ENCODE data around the gene ATG4D. TPM values are rescaled to one million over a fixed set of nuclear protein-coding genes. Genes with fewer than 3 reads are reported as not detected.

Gene ATG4D
- total RNA-seq, 4 donors from 2014 or later, result 58.5 to 106 (median 71.4) TPM

DNA sequence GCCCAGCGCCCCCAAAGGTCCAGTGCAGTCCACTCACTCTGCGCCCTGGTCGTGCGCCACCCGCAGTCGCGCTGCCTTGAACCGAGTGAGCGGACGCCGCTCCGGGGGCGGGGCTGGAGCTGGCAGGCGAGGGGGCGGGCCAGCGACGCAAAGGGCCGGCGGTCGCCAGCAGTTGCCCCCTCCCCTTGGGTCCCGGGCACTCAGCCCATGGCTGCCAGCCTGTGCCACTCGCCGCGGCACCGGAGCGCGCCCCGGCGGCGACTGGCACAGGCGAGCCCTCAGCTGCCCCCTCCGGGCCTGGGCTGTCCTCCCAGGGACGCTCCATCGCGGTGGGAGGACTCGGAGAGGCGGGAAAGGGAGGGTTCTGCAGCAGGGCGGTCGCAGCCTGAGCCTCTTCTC is 26.3 kb upstream of the ATG4D start, which contains the start of gene S1PR5:
TSS of gene S1PR5 (minus strand) at position 87 of the 399 bp plus-strand sequence. CDS start 2,436 bp downstream, outside the sequence.
- H3K4me3 ChIP-seq (ENCODE audit: low read depth, poor library complexity, severe bottlenecking), result peak within 1 kb of the TSS; percentile 35
- WGBS, 2 donors, result 0 to 1% methylated on average over 1 to 37 of the region's 39 CpGs
- no peak for DNase-seq (ENCODE audit: low spot score in 2 of 2)
- TF ChIP-seq, protein P1, sequence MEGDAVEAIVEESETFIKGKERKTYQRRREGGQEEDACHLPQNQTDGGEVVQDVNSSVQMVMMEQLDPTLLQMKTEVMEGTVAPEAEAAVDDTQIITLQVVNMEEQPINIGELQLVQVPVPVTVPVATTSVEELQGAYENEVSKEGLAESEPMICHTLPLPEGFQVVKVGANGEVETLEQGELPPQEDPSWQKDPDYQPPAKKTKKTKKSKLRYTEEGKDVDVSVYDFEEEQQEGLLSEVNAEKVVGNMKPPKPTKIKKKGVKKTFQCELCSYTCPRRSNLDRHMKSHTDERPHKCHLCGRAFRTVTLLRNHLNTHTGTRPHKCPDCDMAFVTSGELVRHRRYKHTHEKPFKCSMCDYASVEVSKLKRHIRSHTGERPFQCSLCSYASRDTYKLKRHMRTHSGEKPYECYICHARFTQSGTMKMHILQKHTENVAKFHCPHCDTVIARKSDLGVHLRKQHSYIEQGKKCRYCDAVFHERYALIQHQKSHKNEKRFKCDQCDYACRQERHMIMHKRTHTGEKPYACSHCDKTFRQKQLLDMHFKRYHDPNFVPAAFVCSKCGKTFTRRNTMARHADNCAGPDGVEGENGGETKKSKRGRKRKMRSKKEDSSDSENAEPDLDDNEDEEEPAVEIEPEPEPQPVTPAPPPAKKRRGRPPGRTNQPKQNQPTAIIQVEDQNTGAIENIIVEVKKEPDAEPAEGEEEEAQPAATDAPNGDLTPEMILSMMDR (IDR thresholded peaks at IDR 0.05), result no peak
- TF ChIP-seq POLR2A (IDR thresholded peaks at IDR 0.05), result no peak
- intact Hi-C loops (cut with DNase I; ENCODE audit: low total_unique reads), result no loop called here

- intact Hi-C loops (cut with DNase I; ENCODE audit: low total_unique reads), result no loop called here
- WGBS, 2 donors, result 2 to 4% methylated on average over 21 to 25 of the region's 27 CpGs
- TF ChIP-seq, protein P1 (IDR thresholded peaks at IDR 0.05), result no peak
- no peak for TF ChIP-seq POLR2A (IDR thresholded peaks at IDR 0.05)
- H3K4me3 ChIP-seq (ENCODE audit: low read depth, poor library complexity, severe bottlenecking), result peak overlapping the region; percentile 35
- no peak for DNase-seq (ENCODE audit: low spot score in 2 of 2)
Measured at GRCh38 chr19:10517760-10518443, 25.8 kb upstream of the ATG4D start.

DNA sequence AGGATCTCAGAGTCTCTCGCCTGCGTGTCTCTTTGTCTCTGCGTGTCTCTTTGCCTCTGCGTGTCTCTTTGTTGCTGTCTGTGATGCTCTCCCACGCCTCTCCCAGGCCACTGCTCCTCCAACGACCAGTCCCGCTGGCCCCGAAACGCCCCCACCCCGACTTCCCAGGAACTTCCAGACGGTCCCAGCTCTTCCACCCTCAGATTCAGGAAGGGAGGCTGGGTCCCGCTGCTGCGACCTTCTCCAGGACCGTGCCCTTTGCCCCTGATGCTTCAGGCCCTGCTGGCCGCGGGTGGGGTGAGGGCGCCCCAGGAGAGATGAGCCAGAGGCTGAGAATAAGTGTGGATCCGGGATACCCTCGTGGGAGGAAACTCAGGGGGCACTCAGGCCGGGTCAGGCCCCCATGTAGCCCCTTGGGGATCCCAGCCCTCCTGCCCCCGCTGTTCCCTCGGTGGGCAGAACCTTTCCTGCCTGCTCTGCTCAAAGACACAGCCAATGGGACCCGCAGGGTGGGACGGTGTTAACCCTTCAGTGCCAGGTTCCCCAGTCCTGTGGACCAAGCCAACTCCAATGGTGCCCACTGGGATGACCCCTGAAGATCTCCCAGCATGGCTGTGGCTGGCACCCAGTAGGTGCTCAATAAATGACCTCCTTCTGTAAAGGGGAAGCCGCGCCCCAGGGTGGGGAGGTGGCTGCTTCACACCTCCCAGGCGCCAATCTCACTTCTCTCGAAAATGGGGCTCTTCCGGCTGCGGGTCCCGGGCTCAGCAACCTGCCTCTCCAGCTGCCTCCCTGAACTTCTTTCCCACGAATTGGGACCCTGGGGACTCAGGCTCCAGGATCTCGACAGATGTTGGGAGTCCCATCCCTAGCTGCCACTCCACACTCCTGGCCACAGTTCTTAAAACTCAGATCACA is 25.0 kb upstream of the ATG4D start:
- DNase-seq (ENCODE audit: low spot score in 2 of 2), result no peak
- intact Hi-C loops (cut with DNase I; ENCODE audit: low total_unique reads), result no loop called here
- H3K4me3 ChIP-seq (ENCODE audit: low read depth, poor library complexity, severe bottlenecking), result no peak overlapping the region
- WGBS, 2 donors, result 14 to 15% methylated on average over 31 to 33 of the region's 33 CpGs
- TF ChIP-seq POLR2A (IDR thresholded peaks at IDR 0.05), result no peak
- TF ChIP-seq, protein P1 (IDR thresholded peaks at IDR 0.05), result no peak

DNA sequence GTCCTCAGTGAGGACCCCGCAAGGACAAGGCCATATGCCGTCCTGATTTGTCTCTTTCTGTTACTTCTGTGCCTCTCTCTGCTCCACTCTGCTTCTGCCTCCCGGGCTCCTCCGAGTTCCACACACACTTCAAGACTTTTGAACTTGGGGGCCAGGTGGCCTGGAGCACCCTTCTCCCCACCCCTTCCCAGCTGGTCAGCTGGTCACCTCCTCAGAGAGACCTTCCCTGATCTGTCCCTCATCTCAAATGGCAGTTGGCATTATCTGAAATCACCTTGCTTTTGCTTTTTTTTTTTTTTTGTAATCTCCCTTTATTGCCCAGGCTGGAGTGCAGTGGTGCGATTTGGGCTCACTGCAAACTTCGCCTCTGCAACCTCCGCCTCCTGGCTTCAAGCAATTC is 24.3 kb upstream of the ATG4D start:
- TF ChIP-seq POLR2A (IDR thresholded peaks at IDR 0.05), result no peak
- intact Hi-C loops (cut with DNase I; ENCODE audit: low total_unique reads), result no loop called here
- 50 to 69% methylated on average over 7 of the region's 7 CpGs for WGBS, 2 donors

GRCh38 chr19:10520652-10521318 is 22.9 kb upstream of the ATG4D start:
- TF ChIP-seq, protein P1 (IDR thresholded peaks at IDR 0.05), result no peak
- TF ChIP-seq POLR2A (IDR thresholded peaks at IDR 0.05), result no peak
- no peak overlapping the region for H3K4me3 ChIP-seq (ENCODE audit: low read depth, poor library complexity, severe bottlenecking)
- peak; percentile 65 to 90 for DNase-seq (ENCODE audit: low spot score in 2 of 2)
- intact Hi-C loops (cut with DNase I; ENCODE audit: low total_unique reads), result no loop called here
- WGBS, 2 donors, result 44 to 68% methylated on average over 14 to 15 of the region's 15 CpGs

More for the DNA sequence above, 24.3 kb upstream of the ATG4D start:
- H3K4me3 ChIP-seq (ENCODE audit: low read depth, poor library complexity, severe bottlenecking), result no peak overlapping the region
- no peak for DNase-seq (ENCODE audit: low spot score in 2 of 2)
